ENCODE results near the gene PMVK.

Gene PMVK

DNA sequence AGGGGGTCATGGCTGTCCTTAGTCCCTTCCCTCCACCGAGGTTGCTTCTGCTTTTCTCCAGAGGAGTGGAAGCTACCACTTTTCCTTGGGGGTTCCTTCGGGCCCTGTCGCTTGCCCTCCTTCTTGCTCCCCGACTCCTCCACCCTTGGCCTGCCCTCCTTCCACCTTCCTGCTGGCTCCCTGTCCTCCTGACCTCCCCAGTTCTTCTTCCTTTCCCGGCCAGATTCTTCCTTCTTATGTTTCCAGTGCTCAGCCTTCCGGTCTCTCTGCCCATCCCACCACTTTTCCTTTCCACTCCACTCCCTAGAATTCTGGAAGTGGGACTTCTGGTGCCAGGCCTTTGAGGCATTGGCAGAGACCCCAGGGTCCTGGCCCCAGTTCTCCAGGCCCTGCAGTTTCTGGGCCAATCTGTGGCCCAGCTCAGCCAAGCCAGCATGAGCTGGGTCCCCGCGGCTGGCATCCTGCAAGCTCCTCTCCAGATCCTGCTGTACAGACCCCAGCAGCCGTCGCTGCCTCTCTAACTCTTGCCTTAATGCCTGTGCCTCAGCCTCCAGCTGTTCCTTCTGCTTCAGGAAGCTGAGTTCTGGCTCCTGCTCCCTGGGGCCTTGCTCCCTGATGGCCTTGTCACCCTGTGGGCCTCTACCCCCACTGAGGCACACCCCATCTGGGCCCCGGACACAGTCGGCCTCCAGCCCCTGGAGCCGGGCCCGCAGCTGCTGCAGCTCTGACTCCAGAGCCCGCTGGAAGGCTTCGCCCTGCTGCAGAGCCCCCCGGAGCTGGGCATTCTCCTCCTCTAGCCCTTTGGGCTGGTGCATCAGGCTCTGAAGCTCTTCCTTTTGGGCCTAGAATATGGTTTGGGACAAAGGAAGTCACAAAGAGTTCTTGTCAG, 9.7 kb upstream of the PMVK start:
- DNase-seq (ENCODE audit: low read depth) = no peak

DNA sequence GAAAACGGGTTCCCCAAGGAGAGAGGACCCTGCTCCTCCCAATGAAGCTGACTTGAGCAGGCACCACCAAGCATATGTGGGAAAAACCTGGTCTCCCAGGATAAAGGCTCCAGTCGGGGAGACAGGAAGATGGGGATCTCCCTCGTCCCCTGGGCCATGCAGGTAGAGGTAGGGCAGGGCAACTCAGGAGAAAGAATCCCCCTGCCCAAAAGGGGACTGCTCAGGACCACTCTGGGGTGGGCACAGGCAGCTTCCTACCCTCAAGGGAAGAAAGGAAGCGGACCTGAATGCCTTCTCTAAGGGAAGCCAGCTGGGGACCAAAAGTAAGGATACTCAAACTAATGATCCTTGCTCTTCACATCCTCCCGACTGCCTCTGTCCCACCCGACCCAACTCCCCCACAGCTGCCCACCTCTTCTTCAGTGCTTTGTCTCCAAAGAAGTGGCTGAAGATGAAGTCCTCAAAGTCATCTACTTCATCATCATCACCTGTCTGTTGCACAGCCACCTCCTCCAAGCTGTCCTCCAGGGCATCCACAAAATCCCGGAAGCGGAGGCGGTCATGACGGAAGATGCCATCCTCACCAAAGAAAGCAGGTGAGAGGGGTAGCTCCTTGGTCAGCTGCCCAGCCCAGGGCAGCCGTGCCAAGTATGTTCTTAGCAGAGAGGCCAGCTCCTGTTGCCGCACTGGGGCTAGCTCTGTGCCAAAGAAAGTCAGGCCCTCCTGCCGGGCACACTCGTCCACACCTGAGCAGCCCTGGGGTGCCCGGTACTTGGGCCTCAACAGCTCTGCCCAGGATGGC, 8.8 kb upstream of the PMVK start:
- DNase-seq (ENCODE audit: low read depth) = no peak

DNA sequence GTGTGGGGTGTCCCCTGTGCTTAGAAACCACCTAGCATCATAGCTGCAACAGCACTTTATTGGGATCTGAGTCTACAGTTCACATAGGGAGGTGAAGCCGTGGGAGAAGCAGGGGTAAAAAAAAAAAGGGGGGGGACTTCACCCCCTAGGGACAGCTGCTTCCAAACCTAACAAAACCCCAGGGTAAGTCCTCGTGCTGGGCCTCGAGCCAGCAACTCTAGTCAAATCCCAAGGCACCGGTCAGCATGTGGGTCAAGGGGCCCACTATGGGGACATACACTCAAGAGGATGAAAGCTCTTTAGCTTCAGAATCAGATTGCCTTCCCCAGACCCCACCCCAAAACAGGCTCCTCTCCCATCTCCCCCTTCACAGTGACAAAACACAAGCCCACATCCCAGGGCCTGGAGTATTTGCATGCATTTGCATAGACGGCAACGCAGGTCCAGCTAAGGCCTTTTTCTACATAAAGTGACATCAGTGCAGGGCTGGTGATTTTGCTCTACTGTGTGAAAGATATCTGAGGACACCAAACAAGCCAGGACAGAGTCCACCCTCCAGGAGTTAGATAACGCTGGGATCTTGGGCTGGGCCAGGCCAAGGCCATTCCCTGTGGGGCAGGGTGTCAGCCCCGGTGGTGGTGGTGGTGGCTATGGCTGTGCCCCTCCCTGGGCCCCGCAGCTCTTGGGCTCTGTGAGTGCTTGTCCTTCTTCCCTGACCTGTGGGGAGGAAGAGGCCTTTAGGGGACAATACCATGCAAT, 8.1 kb upstream of the PMVK start:
- no peak for DNase-seq (ENCODE audit: low read depth)

DNA sequence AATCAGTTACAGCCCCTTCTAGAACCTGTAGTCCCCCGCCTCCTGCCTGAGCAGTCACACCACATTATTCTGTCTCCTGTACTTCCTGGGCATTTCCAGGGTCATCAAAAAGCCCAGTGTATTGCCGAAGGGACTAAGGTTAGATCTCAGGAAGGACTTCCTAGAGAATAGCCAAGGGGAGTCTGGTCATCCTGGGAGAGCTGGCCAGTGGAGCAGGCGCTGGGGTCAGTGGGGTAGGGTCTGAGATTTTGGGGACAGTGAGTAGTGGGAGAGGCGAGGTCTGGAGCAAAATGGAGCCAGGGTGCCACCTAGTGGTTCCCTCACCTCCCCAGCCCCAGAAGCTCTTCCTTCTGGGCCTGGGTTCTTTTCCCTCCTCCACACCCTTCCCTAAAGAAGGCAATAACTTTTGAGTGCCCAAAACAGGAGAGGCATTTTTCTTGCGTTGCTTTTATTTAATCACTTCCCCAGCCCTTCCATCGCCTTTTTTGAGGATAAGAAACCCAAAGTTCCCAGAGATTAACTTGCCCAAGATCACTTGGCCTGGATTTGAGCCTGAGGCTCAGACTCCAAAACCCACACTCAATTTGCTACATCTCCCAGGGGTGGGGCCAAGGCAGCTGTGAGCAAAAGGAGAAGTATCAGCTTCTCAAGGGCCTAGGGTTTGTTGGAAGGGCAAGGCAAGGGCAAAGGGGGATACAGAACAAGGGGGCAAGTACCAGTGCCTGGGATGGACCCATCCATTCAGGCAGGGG, 7.3 kb upstream of the PMVK start:
- DNase-seq (ENCODE audit: low read depth) = no peak

DNA sequence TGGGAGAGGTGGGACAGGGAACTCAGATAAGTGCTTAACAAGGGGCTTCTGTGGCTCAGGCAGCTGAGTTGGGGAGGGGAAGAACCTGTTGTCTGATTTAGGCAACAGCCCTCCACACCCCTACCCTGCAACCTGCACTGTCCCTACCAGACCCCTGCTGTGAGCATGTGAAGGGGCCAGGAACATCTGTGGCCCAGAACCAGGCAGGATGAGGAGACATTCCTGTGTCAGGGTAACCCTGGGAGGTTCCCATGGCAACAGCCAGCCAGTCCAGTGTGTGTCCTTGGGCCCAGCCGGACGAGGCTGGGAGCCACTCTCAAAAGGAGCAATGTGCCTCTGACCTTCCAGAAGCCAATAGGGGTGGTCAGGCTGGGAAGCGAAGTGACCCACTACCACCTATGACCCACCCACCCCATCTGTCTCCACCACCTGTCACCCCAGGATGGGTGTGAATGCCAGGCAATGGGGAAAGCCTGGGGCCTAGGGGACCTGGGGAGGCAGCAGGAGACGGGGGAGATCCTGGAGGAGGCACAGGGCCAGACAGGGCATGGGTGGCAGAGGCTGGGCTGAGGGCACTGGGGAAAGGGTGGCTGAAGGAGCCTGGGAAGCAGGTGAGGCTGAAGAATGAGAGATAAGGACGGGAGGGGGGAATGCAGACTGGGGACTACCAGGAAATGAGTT, 5.0 kb upstream of the PMVK start:
- no peak for DNase-seq (ENCODE audit: low read depth)

DNA sequence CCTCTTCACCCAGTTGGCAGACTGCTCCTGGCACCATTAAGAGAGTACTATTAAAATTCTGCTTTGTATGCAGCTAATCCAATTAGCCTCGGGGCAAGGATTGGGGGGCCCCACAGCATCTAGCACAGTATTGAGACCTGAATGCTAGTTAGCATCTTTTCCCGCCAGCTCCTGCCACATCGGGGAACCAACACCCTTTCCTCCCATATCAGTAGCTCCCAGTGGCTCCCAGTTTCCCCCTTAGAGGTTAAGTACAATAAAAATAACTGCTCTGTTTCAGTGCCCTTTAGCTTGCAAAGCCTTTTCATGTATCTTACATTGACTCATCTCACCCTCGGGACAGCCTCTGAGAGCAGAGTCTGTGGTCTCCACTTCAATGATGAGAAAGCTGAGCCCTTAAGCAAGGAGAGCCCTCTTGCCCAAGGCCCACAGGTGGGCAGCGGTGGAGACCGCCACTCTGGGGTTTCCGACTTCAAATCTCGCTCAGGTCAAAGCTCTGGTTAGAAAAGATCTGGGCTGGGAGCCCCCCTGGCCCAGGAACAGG, 4.2 kb upstream of the PMVK start:
- DNase-seq (ENCODE audit: low read depth) = no peak

DNA sequence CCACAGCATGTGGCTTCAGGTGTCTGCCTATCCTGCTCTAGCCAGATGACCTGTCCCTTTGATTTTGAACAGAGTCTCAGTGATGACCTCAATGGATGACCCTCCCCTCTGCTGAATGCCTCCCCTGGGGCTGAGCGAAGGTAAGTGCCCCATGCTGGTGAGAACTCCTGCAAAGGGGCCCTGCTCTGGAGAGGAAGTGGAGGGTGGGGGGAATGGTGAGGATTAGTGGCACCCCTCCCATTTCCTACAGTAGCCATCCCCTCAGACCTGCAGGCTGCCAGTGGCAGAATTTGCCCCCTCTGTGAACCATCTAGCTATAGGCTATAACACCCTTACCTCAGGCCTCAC, 3.7 kb upstream of the PMVK start:
- no peak for DNase-seq (ENCODE audit: low read depth)

DNA sequence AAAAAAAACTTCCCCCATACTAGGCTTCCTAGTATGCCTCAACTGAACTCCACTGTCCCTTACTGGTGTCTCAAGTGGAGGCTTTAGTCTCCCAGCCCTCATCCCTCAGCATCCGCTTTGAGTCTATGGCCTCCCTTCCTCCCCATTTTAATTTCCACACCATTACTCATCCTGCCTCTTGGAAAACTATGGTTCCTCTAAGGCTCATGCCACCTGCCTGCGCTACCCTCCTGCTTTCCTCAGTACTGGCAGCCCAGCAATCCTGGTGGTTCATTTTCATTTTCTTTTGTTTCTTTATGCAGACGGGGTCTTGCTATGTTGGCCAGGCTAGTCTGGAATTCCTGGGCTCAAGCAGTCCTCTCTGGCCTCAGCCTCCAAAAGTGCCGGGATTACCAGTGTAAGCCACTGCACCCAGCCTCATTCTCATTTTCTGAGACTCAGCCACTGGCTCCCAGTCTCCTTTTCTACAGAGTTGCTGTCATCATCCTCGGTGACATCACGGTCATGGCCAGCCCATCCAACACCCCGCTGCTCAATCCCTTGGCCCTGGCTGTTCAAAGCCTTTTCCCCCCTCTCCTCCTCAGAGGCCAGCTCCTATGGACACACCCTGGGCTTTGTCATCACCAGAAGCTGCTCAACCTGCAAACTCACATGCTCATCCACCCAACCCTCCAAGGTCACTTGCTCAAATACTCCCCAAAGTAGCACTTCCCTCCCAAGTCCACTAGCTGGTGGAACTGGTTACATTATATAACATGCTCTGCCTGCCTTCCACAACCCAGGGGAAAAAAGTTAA, 2.3 kb upstream of the PMVK start:
- no peak for DNase-seq (ENCODE audit: low read depth)

DNA sequence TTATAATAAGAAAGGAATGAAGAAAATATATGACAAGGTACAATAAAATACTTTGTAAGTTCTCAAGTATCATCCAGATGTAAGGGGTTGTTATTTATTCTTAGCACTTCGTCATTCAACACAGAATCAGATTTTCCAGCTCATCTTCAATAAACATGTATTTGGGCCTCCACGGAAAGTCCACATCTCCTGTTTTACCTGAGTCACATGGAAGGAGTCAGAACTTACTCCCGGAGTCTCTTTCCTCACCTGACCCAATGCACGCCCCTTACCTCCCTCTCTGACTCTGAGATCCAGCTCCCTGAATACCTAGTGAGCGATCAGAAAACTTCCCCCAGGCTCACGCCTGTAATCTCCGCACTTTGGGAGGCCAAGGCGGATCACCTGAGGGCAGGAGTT, 1.5 kb upstream of the PMVK start:
- no peak for DNase-seq (ENCODE audit: low read depth)

DNA sequence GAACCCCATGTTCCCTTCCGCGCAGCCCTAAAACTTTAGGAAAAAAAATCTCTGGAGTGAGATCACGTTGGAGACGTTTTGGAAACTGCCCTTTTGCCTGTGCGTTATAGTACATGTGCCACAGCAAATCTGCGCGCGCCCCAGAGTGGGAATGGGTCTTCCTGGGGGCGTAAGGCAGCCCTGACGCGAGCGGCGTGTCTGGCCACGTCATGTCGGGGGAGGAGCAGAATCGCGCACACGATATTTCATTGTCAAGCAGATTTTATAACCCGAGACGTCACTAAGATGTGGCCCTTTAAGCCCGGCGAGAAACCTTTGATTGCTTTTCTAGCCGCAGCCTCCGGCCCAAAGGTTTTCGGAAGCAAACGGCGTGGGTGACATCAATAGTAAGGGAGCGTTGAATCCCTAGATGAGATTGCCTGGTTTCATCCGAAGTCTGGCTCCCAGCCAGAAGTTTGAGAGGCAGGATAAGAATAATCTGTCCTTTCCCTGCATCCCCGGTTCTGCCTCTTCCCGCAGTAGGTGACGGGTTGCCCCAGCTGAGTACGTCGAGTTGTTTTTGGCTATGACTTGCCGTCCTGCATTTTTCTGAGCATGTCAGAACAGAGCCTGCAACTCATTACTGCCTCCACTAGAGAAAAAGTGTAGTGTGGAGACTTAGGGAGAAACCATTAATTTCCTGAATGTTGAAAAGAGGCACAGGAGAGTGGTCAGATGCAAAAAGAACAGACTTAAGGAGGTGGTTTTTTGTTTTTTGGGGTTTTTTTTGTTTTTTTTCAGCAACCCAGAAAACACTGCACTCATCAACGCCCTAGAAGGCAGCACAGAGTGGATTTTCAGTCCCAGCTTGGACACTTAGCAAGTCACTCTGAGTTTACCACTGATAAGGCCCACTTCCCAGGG, 817 bp upstream of the PMVK start:
- peak; percentile 91 for DNase-seq (ENCODE audit: low read depth)

DNA sequence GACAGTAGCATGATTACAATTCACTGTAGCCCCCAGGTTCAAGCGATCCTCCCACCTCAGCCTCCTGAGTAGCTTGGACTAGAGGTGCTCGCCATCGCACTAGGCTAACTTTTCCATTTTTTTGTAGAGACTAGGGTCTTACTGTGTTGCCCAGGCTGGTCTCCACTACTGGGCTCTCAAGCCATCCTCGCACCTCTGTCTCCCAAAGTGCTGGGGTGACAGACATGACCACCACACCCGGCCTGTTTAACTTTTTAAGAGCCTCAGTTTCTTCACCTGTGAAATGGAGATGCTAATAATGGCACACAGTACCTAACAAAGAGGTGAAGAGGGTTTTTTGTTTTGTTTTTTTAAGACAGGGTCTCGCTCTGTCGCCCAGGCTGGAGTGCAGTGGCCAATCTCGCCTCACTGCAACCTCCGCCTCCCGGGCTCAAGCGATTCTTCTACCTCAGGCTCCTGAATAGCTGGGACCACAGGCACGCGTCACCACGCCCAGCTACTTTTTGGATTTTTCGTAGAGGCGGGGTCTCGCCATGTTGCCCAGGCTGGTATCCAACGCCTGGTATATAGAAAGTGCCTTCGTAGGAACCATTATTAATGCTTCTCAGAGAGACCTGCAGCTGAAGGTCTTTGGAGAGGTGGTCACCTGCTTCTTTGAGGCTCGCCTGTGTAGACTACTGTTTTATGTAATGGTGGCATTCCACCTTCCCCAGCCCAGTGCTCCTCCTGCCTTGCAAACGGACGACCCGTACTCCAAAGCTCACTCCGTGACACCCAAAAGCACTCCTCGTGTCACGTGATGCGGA, 567 bp downstream of the PMVK start:
- no peak for DNase-seq (ENCODE audit: low read depth)

DNA sequence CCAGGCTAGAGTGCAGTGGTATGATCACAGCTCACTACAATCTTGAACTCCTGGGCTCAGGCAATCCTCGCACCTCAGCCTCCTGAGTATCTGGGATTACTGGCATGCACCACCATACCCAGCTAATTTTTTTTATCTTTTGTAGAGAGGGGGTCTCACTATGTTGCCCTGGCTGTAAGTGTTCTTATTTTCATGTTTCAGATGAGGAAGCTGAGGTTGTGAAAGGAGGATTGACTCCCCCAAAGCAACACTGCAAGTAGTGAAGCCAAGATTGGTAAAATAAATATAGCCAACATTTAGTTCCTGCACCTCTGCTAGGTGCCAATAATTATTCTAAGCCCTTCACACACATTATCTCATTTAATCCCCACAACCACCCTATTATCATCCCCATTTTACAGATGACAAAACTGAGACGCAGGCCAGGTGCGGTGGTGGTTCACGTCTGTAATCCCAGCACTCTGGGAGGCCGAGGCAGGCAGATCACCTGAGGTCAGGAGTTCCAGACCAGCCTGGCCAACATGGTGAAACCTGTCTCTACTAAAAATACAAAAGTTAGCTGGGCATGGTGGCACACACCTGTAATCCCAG, 2.1 kb downstream of the PMVK start:
- no peak for DNase-seq (ENCODE audit: low read depth)

DNA sequence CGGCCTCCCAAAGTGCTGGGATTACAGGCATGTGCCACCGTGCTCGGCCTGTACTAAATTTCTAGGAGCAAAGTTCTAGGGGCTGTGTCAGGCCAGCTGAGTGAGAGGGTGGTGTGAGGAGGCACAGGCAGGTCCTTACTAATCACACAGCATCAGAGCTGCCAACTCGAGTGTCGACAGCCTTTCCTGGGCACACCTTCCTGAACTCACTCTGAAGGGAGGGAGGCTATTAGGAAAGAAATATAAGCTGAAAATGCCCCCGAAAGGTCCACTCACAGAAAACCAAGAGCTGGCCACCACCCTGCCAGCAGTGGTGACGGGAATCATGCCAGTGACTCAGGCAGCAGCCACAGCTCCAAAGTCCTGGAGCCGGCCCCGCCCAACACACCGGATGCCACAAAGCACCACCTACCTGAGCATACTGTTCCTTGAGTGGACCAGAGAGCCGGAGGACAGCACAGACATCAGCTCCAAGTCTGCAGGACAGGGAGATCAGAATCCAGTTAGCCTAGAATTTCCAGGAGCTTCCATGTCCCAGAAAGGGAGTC, 4.5 kb downstream of the PMVK start:
- DNase-seq (ENCODE audit: low read depth) = no peak

DNA sequence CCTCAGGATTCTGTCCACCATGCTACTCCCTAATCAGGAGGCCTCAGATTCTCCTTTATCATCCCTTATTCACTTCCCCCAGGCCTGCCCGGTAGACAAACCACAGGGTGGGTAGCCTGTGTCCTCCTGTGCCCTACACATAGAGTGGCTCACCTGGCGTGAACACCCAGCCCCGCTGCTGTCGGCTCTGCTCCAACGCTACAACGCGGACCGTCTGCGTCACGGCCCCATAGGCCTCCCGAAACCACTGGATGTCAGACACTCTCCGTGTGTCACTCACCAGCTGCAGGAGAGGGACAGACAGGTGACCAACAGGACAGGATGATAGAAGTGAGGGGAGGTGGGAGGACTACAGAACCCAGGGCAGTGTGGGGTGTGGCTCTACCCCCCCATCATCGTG, 10.3 kb downstream of the PMVK start:
- DNase-seq (ENCODE audit: low read depth) = no peak

DNA sequence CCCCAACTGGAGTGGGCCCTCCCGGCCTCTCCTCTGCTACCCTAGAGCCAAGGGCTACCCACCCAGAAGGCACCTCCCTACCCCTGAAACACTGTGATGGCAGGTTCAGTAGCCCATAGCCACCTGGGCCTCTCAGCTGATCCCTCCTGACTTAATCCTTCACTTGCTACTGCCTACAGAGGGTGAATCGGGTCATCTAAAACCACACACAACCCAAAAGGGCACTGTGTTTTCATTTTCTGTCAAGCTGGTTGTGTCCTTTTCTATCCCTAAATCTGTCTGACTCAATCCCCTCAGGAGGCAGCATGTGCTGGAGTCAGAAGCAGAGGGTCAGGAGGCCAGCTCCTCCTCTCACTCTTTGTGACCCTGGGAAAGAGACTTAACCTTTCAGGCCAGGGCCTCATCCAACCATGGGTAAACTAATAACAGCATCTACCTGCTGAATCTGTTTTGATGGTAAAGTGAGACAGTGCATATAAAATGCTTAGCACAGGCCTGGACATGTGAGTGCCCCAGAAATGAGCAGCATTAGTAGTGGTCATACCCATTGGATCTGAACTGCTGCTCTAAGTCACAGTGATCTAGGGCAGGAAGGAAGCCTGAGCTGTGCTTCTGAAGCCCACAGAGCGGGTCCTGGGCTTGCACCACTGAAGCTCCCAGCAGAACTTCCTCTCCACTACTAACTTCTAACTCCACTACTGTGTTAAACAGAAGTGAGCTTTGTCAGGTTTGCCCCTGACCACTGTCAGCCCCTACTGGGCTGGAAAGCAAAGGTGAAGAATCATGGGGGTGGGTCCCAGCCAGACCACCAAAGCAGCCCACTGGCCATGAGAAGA, 11.0 kb downstream of the PMVK start:
- no peak for DNase-seq (ENCODE audit: low read depth)

DNA sequence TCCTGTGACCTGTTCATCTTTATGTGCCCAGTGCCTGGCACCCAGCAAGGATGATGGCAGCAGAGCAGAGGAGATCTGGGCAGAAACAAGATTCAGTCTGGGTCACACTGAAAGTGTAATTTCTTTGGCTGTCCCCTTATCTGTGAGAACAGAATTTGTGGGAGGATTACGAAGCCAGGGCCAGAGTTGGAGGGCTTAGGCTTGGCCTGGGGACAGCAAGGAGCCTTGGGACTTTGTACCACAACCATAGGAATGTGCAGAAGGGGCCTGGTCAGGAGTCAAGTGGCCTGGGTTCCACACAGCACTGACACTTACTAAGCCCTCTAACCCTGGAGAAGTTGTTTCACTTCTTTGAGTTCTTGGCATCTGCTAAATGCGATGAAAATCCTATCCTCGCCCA, 12.8 kb downstream of the PMVK start:
- DNase-seq (ENCODE audit: low read depth) = no peak

DNA sequence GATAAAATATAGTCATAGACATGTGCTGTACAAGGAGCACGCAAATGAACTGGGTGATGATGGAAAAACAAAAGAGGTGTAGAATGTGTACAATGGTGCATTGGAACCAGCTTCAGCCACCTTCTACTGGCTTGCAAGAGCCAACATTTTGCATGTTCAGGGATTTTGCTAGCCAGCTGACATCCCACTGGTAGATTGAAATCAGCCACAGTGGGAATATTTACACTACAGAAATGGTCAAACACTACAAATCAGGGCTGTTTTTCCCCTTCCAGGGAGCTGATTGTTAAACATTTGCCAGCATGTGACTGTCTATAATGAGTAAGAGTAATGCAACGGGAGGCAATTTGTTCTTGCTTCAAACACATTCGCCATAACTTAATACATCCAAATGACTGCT, 23.2 kb downstream of the PMVK start:
- no peak for DNase-seq (ENCODE audit: low read depth)

All from fibroblast of the conjunctiva (primary cell).